PFSK-1 (cell line): ENCODE measurements around the gene ERAP2.

Experiments
- FOXP2 ChIP-seq: optimal IDR thresholded peaks from 2 replicates; pipeline ENCODE3; 2011; ENCODE audit warnings: borderline replicate concordance, control low read depth, inconsistent platforms; ENCODE audit not compliant: insufficient read depth; ENCODE audit errors: extremely low read length, extremely low read depth
- POLR2AphosphoS5 ChIP-seq: IDR thresholded peaks from 2 replicates; pipeline ENCODE4 v1.6.1; 2012; ENCODE audit warnings: low read depth, mild to moderate bottlenecking, control low read depth, low read length, moderate library complexity
- SIN3A ChIP-seq: IDR thresholded peaks from 2 replicates; pipeline ENCODE4 v1.6.1; 2012; ENCODE audit warnings: mild to moderate bottlenecking, low read length, moderate library complexity, borderline replicate concordance; ENCODE audit not compliant: insufficient read depth
- TAF1 ChIP-seq: IDR thresholded peaks from 2 replicates; pipeline ENCODE4 v1.6.1; 2012; ENCODE audit warnings: low read length, control low read depth, borderline replicate concordance; ENCODE audit not compliant: insufficient read depth
- TF ChIP-seq, protein P1 (sequence below), 2 experiments: IDR thresholded peaks; 2 replicates each; pipeline versions ENCODE4 v1.6.1 to v1.8.0; 2011 to 2012; ENCODE audit warnings: low read depth in 2 of 2, low read length in 2 of 2, control low read depth in 1 of 2, inconsistent platforms in 1 of 2, mild to moderate bottlenecking in 1 of 2, moderate library complexity in 1 of 2; ENCODE audit not compliant: insufficient read depth in 1 of 2

DNA sequence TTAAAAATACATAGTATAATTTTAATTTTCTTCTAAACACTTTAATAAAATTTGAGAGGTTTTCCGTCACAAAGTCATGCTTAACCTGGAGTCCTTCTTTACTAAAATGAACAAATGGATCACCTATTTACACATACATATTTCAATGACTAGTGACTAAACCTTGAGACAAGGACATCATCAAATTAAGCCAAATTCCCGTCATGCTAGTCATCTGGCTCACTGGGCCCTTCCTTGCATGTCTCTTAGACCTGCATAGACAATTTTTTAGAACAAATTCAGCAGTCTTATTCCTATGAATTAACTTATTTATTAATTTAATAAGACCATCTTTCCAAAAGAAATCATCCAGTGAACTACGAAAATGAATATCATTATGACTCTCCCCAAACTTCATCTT is 26.6 kb downstream of the ERAP2 start:
- TF ChIP-seq POLR2AphosphoS5 (no peak), SIN3A (no peak), TAF1 (no peak), FOXP2 (no peak)
- TF ChIP-seq, protein P1, sequence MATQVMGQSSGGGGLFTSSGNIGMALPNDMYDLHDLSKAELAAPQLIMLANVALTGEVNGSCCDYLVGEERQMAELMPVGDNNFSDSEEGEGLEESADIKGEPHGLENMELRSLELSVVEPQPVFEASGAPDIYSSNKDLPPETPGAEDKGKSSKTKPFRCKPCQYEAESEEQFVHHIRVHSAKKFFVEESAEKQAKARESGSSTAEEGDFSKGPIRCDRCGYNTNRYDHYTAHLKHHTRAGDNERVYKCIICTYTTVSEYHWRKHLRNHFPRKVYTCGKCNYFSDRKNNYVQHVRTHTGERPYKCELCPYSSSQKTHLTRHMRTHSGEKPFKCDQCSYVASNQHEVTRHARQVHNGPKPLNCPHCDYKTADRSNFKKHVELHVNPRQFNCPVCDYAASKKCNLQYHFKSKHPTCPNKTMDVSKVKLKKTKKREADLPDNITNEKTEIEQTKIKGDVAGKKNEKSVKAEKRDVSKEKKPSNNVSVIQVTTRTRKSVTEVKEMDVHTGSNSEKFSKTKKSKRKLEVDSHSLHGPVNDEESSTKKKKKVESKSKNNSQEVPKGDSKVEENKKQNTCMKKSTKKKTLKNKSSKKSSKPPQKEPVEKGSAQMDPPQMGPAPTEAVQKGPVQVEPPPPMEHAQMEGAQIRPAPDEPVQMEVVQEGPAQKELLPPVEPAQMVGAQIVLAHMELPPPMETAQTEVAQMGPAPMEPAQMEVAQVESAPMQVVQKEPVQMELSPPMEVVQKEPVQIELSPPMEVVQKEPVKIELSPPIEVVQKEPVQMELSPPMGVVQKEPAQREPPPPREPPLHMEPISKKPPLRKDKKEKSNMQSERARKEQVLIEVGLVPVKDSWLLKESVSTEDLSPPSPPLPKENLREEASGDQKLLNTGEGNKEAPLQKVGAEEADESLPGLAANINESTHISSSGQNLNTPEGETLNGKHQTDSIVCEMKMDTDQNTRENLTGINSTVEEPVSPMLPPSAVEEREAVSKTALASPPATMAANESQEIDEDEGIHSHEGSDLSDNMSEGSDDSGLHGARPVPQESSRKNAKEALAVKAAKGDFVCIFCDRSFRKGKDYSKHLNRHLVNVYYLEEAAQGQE (IDR thresholded peaks at IDR 0.05; ENCODE audit: insufficient read depth in 1 of 2, low read depth in 2 of 2, low read length in 2 of 2), result no peak
